Lung (tissue), 12 donors: ENCODE results near the gene GIT1. TPM values are rescaled to one million over a fixed set of nuclear protein-coding genes. Genes with fewer than 3 reads are reported as not detected.

Source experiments
- ATAC-seq: fragments of 200-7000 bp; cut with Tn5 transposase; one replicate; pipeline ENCODE4 v1.9.1; 2020; ENCODE audit warnings: moderate number of reproducible peaks; ENCODE audit not compliant: insufficient read depth, low FRiP score
- DNase-seq, 3 donors: peaks; one replicate each; pipeline ENCODE4 v3.0.0-alpha.2; 2013 to 2017
- H3K27ac ChIP-seq, 2 donors: one replicate each; pipeline ENCODE4 v1.5.1; 2013; ENCODE audit warnings: mild to moderate bottlenecking in 2 of 2, moderate library complexity in 2 of 2, control low read depth in 1 of 2, inconsistent platforms in 1 of 2, low read depth in 1 of 2, low read length in 1 of 2
- H3K27me3 ChIP-seq, 3 donors: one replicate each; pipeline ENCODE4 v1.5.1; 2013; ENCODE audit warnings: low read length in 2 of 3; ENCODE audit not compliant: control insufficient read depth in 3 of 3, insufficient read depth in 3 of 3
- H3K36me3 ChIP-seq, 4 donors: one replicate each; pipeline ENCODE4 v1.5.1; 2013; ENCODE audit warnings: low read length in 4 of 4, mild to moderate bottlenecking in 1 of 4, moderate library complexity in 1 of 4; ENCODE audit not compliant: control insufficient read depth in 4 of 4, insufficient read depth in 4 of 4
- H3K4me1 ChIP-seq, 5 donors: one replicate each; pipeline ENCODE4 v1.5.1; 2013; ENCODE audit warnings: low read length in 5 of 5, mild to moderate bottlenecking in 2 of 5, moderate library complexity in 1 of 5; ENCODE audit not compliant: control insufficient read depth in 5 of 5, insufficient read depth in 5 of 5
- H3K4me3 ChIP-seq: one replicate; pipeline ENCODE4 v1.5.1; 2013; ENCODE audit warnings: mild to moderate bottlenecking, control low read depth, moderate library complexity
- H3K9ac ChIP-seq, 2 donors: one replicate each; pipeline ENCODE4 v1.5.1; 2013; ENCODE audit warnings: low read length in 2 of 2, control low read depth in 1 of 2; ENCODE audit not compliant: insufficient read depth in 1 of 2
- H3K9me3 ChIP-seq, 4 donors: one replicate each; pipeline ENCODE4 v1.5.1; 2013; ENCODE audit warnings: low read length in 3 of 4, mild to moderate bottlenecking in 1 of 4, moderate library complexity in 1 of 4; ENCODE audit not compliant: control insufficient read depth in 4 of 4, insufficient read depth in 3 of 4
- WGBS, 2 donors: extraction: QIAGEN DNeasy Blood & Tissue Kit; methylation state at CpG; one replicate each; pipeline ENCODE4 v1.1.7; 2013; 5-methylcytosine and 5-hydroxymethylcytosine counted together
- polyA plus RNA-seq, 2 donors: library from polyadenylated mRNA; stranded (reverse); fragments of 200-250 nt; gene quantifications; one replicate each; pipeline ENCODE4 v1.2.1, GENCODE V29; 2013
- total RNA-seq, 2 donors: library from RNA; depleted of rRNA in 1 of 2; stranded (reverse); fragments of >200 nt in 1 of 2; gene quantifications; one replicate each; pipeline ENCODE4 v1.2.1, GENCODE V29; 2014 to 2021
- TF ChIP-seq, protein P1 (sequence below): IDR thresholded peaks from 2 replicates; pipeline ENCODE4 v1.5.1; 2012; ENCODE audit warnings: mild to moderate bottlenecking; ENCODE audit errors: control extremely low read depth, extremely low read depth
- donor health status: control.
- donor health status: control.
- donor health status: Bipolar disorder and iron deficiency.
- donor health status: healthy.
- donor health status: DM: yes; HTN: yes; CAD: no.

Gene GIT1
- total and polyA plus RNA-seq, 4 donors = 29.8 to 49.9 (median 41.2) TPM

DNA sequence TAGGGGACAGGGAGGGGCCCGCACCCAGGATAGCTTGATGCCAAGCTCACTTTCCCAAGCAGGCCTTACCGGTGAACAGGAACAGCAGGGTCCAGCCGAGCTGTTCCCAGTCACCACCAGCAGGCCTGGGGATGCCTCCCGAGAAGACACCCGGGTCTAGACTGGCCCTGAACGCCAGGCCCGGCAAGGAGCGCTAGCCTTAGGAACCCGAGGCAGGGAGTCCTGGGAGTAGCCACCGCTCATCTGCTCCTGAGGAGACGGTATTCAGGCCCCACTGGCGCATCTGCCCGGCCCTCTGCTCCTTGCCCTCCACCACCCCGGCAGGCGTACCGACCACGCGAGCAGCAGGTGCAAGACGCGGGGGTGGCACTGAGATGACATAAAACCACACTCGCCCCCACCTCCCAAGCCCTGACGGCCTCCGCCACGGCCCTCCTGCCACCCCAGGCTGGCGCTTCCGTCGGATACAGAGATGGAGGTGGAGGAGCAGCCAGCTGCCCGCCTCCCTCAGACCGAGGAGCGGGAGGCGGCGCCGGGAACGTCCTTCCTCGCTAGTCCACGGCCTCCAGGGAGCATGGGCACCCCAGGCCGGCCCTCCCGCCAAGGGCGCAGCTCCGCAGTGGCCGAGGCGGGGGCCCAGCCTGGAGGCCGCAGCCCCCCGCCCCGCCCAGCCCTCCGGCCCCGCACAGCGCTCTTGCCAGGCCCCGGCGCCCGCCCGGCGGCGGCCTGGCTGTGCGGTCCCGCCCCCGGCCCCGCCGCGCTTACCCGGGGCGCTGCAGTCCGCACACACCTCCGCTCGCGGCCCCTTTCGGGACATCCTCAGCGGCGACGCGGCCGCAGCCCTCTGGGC lies 661 bp downstream of the GIT1 start:
- Histone ChIP-seq H3K27ac (peak overlapping the region; percentile 80 to 92), H3K9me3 (no peaks in the 10 kb centered on the region), H3K4me3 (peak overlapping the region; percentile 80), H3K36me3 (no peaks in the 10 kb centered on the region), H3K4me1 (peaks cover 7 to 72% (median 33%) of the 10 kb centered on the region in 5 donors), H3K27me3 (no peaks in the 10 kb centered on the region), H3K9ac (no peak overlapping the region)
- DNase-seq (peak in 2 of 3 donors; percentile 11 to 28), ATAC-seq (no peak)
- TF ChIP-seq, protein P1, sequence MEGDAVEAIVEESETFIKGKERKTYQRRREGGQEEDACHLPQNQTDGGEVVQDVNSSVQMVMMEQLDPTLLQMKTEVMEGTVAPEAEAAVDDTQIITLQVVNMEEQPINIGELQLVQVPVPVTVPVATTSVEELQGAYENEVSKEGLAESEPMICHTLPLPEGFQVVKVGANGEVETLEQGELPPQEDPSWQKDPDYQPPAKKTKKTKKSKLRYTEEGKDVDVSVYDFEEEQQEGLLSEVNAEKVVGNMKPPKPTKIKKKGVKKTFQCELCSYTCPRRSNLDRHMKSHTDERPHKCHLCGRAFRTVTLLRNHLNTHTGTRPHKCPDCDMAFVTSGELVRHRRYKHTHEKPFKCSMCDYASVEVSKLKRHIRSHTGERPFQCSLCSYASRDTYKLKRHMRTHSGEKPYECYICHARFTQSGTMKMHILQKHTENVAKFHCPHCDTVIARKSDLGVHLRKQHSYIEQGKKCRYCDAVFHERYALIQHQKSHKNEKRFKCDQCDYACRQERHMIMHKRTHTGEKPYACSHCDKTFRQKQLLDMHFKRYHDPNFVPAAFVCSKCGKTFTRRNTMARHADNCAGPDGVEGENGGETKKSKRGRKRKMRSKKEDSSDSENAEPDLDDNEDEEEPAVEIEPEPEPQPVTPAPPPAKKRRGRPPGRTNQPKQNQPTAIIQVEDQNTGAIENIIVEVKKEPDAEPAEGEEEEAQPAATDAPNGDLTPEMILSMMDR = no peak
- 1% methylated on average over 46 to 72 of the region's 72 CpGs for WGBS, 2 donors

DNA sequence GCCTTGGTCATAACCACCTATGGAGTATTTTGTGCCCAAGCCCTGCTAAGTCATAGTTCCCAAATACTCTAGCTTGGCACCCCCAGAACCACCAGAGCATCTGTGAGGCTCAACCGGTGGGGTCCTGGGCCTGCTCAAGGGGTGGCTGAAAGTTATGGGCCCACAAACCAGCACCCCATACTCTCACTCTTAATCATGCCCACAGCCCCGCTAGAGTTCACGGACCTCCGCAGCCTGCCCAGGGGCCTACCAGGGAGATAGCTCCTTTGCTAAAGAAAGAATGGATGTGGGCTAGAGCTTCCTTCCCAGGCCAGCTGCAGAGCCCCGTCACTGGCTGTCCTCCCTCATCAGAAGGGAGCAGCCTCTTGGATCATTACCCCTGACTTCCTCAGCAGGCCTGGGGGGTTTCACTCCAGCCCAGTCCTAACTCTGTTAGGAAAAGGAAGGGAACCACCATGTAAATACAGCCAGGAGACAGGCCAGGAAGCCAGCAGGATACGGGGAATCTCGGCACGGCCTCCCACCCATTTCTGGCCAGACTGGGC lies 1.4 kb downstream of the GIT1 start:
- Histone ChIP-seq H3K27ac (peak overlapping the region; percentile 2 to 92), H3K27me3 (no peaks in the 10 kb centered on the region), H3K4me3 (peak overlapping the region; percentile 80), H3K9ac (no peak overlapping the region), H3K9me3 (peaks cover 0 to 3% (median 0%) of the 10 kb centered on the region in 4 donors), H3K4me1 (peaks cover 7 to 70% (median 36%) of the 10 kb centered on the region in 5 donors), H3K36me3 (peaks cover 0 to 5% (median under 1%) of the 10 kb centered on the region in 4 donors)
- TF ChIP-seq, protein P1 = no peak
- WGBS, 2 donors = 23 to 29% methylated on average over 8 of the region's 8 CpGs
- DNase-seq = peak in 1 of 3 donors; percentile 30
- ATAC-seq = no peak

GRCh38 chr17:29587591-29587990 lies 1.9 kb downstream of the GIT1 start:
- no peak for DNase-seq
- H3K4me1 ChIP-seq = peaks cover 7 to 67% (median 34%) of the 10 kb centered on the region in 5 donors
- H3K9ac ChIP-seq = no peak overlapping the region
- no peaks in the 10 kb centered on the region for H3K27me3 ChIP-seq
- no peak for ATAC-seq
- H3K27ac ChIP-seq = peak overlapping the region; percentile 2 to 92
- peaks cover 0 to 8% (median 3%) of the 10 kb centered on the region in 4 donors for H3K36me3 ChIP-seq
- H3K4me3 ChIP-seq = no peak overlapping the region
- peaks cover 0 to 3% (median 0%) of the 10 kb centered on the region in 4 donors for H3K9me3 ChIP-seq
- 74 to 86% methylated on average over 6 of the region's 6 CpGs for WGBS, 2 donors
- TF ChIP-seq, protein P1 = no peak
